K562 (cell line): ENCODE results near the gene CDCA4. TPM values are rescaled to one million over a fixed set of nuclear protein-coding genes. Genes with fewer than 3 reads are reported as not detected.
A peak's percentile ranks its signal among the peaks of the same experiment; 100 is the strongest.

Experiments used
- BHLHE40 ChIP-seq: IDR thresholded peaks from 2 replicates; pipeline ENCODE4 v1.6.1; 2011; ENCODE audit warnings: low read length, improper control_type of control experiment
- CAMTA2 ChIP-seq: fragments of 250-450 bp; sonication (Bioruptor Pico); conservative IDR thresholded peaks from 2 replicates; pipeline ENCODE4 v1.5.1; 2022
- CC2D1A ChIP-seq: fragments of 450-650 bp; IDR thresholded peaks from 2 replicates; pipeline ENCODE4 v1.6.1; 2017; ENCODE audit warnings: mild to moderate bottlenecking
- CTBP1 ChIP-seq: fragments of 450-650 bp; IDR thresholded peaks from 2 replicates; pipeline ENCODE4 v1.6.1; 2016; ENCODE audit warnings: borderline replicate concordance
- ERF ChIP-seq: fragments of 450-650 bp; formaldehyde crosslinking; IDR thresholded peaks from 2 replicates; pipeline ENCODE4 v1.4.0; 2020; ENCODE audit warnings: mild to moderate bottlenecking, mixed read lengths
- HDAC8 ChIP-seq: fragments of 450-650 bp; IDR thresholded peaks from 2 replicates; pipeline ENCODE4 v1.6.1; 2016; ENCODE audit warnings: mild to moderate bottlenecking, missing genetic modification characterization, moderate library complexity, missing compliant biosample characterization
- KLF13 ChIP-seq: fragments of 450-650 bp; IDR thresholded peaks from 2 replicates; pipeline ENCODE4 v1.6.1; 2016; ENCODE audit warnings: missing genetic modification characterization, low read depth, mild to moderate bottlenecking, missing compliant biosample characterization, moderate library complexity, borderline replicate concordance
- MIER1 ChIP-seq: fragments of 450-650 bp; IDR thresholded peaks from 2 replicates; pipeline ENCODE4 v1.6.1; 2016; ENCODE audit warnings: antibody characterized with exemption, mild to moderate bottlenecking, low read depth
- MTA1 ChIP-seq: fragments of 450-650 bp; IDR thresholded peaks from 2 replicates; pipeline ENCODE4 v1.6.1; 2017; ENCODE audit warnings: borderline replicate concordance
- POLR2AphosphoS5 ChIP-seq: IDR thresholded peaks from 2 replicates; pipeline ENCODE4 v1.6.1; 2011; ENCODE audit warnings: mild to moderate bottlenecking, low read depth, low read length, moderate library complexity; ENCODE audit not compliant: control insufficient read depth, insufficient read depth
- PRMT5 ChIP-seq: sonication (generic); formaldehyde crosslinking; IDR thresholded peaks from 2 replicates; pipeline ENCODE4 v1.5.0; 2020; ENCODE audit warnings: missing genetic modification reagents
- RBM22 ChIP-seq: fragments of 200-400 bp; formaldehyde crosslinking; IDR thresholded peaks from 2 replicates; pipeline ENCODE4 v1.6.1; 2018; ENCODE audit warnings: low read length, low read depth; ENCODE audit not compliant: poor library complexity, severe bottlenecking
- REST ChIP-seq, 2 experiments: fragments of 450-650 bp; formaldehyde crosslinking in 1 of 2; IDR thresholded peaks; 2 replicates each; pipeline versions ENCODE4 v1.4.0 to v1.6.1; 2014 to 2020; ENCODE audit warnings: mild to moderate bottlenecking in 2 of 2, borderline replicate concordance in 1 of 2, low read depth in 1 of 2
- ZBTB1 ChIP-seq: sonication (generic); formaldehyde crosslinking; IDR thresholded peaks from 2 replicates; pipeline ENCODE4 v1.8.1; 2023; ENCODE audit warnings: missing genetic modification reagents, low read depth, mild to moderate bottlenecking, borderline replicate concordance
- ZFPM2 ChIP-seq: fragments of 250-450 bp; sonication (Bioruptor Pico); IDR thresholded peaks from 2 replicates; pipeline ENCODE4 v1.5.1; 2022; ENCODE audit warnings: mild to moderate bottlenecking
- ZNF212 ChIP-seq: fragments of 450-650 bp; formaldehyde crosslinking; IDR thresholded peaks from 2 replicates; pipeline ENCODE4 v1.4.0; 2020; ENCODE audit warnings: mild to moderate bottlenecking
- ZNF431 ChIP-seq: sonication (generic); formaldehyde crosslinking; IDR thresholded peaks from 2 replicates; pipeline ENCODE4 v1.8.0; 2022; ENCODE audit warnings: mild to moderate bottlenecking, missing genetic modification reagents
- ZNF444 ChIP-seq: fragments of 250-450 bp; sonication (Bioruptor Pico); IDR thresholded peaks from 2 replicates; pipeline ENCODE4 v1.4.0; 2020; ENCODE audit warnings: mild to moderate bottlenecking, moderate library complexity
- ZNF449 ChIP-seq: fragments of 250-450 bp; sonication (Bioruptor Pico); IDR thresholded peaks from 2 replicates; pipeline ENCODE4 v1.8.0; 2022; ENCODE audit warnings: moderate library complexity, mild to moderate bottlenecking, inconsistent platforms
- ZNF668 ChIP-seq: fragments of 250-450 bp; sonication (Bioruptor Pico); IDR thresholded peaks from 2 replicates; pipeline ENCODE4 v1.8.0; 2022; ENCODE audit warnings: mild to moderate bottlenecking, inconsistent platforms
- polyA plus RNA-seq, 8 experiments: library from polyadenylated mRNA; depleted of rRNA in 4 of 8; stranded (reverse) in 5 of 8; unstranded in 3 of 8; fragments of >200 nt; fragmentation: Nextera tagmentation in 2 of 8; fragmentation: Illumina TruSeq in 1 of 8; extraction: Ambion mirVana in 2 of 8; extraction: Trizol in 1 of 8; gene quantifications; 2 replicates each; pipeline versions ENCODE4 v1.2.1 to v1.2.3, GENCODE V29; 2011 to 2014; ENCODE audit warnings: inconsistent platforms in 1 of 8, missing spikeins in 1 of 8
- total RNA-seq, 7 experiments: library from RNA; depleted of rRNA in 6 of 7; stranded (reverse); fragments of >200 nt in 6 of 7; fragmentation: Illumina TruSeq in 2 of 7; extraction: Trizol in 2 of 7; gene quantifications; 2 replicates each; pipeline versions ENCODE4 v1.2.1 to v1.2.3, GENCODE V29; 2011 to 2021; ENCODE audit warnings: low replicate concordance in 1 of 7

CDCA4 gene
- total and polyA plus RNA-seq, 9 of the 15 experiments (the other 6 are each of a cell fraction or from before 2014, with no cell fraction given), result 6.6 to 44.2 (median 23.0) TPM

GRCh38 chr14:104970231-104971068, 50.4 kb downstream of the CDCA4 start (continued):
- TF ChIP-seq POLR2AphosphoS5 (no peak), REST (IDR thresholded peaks at IDR 0.05; ENCODE audit: borderline replicate concordance) (peak; percentile 27; the same call in 1 of the 2 replicates), REST (CRISPR knock-in tag; IDR thresholded peaks at IDR 0.05; ENCODE audit: low read depth) (no peak), RBM22 (no peak), PRMT5 (CRISPR knock-in tag) (no peak), ZNF668 (CRISPR knock-in tag) (no peak), ZNF449 (CRISPR knock-in tag) (no peak), ZFPM2 (CRISPR knock-in tag) (no peak), MIER1 (no peak), ZNF212 (CRISPR knock-in tag) (no peak), ZNF444 (CRISPR knock-in tag) (no peak), CTBP1 (0 out of 2 replicates have a peak, but pooled peaks have one; percentile 16), CC2D1A (no peak), KLF13 (tag) (no peak), MTA1 (no peak), HDAC8 (tag) (no peak), ZBTB1 (no peak), BHLHE40 (0 out of 2 replicates have a peak, but pooled peaks have one; percentile 15), ZNF431 (CRISPR knock-in tag) (no peak), ERF (CRISPR knock-in tag) (no peak), CAMTA2 (CRISPR knock-in tag) (no peak)
